ENCODE measurements around the gene LYZL6.

Gene LYZL6

DNA sequence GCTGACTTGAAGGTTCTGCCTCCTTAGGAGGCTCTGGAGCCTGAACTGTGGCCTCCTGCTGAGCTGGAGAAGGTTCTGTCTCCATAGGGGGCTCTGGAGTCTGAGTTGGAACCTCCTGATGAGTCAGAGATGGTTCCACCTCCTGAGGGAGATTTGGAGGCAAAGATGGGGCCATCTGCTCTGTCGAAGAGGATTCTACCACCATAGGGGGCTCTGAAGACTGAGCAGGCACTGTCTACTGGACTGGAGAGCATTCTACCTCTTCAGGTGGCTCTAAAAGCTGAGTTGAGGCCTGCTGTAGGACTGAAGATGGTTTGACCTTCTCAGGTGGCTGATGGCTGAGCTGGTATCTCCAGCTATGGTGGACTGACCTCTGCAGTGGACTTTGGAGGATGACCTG, 29.2 kb downstream of the LYZL6 start:
- Histone ChIP-seq H3K4me2 (ENCODE audit: low read length) (no peak overlapping the region), H3K9me3 (ENCODE audit: control insufficient read depth, insufficient read depth, low read length) (no peaks in the 10 kb centered on the region), H3K79me2 (ENCODE audit: control insufficient read depth, low read length) (no peaks in the 10 kb centered on the region), H4K20me1 (ENCODE audit: control insufficient read depth, insufficient read depth, low read depth, low read length) (no peaks in the 10 kb centered on the region), H3K27ac (ENCODE audit: low read depth, low read length) (no peak overlapping the region), H3K9me2 (replicated peaks; ENCODE audit: control insufficient read depth, low read length) (no peaks in the 10 kb centered on the region), H3K27me3 (ENCODE audit: control insufficient read depth, low read length) (no peaks in the 10 kb centered on the region), H3K36me3 (ENCODE audit: control insufficient read depth, low read length) (no peaks in the 10 kb centered on the region), H3K4me1 (ENCODE audit: control insufficient read depth, low read length) (no peaks in the 10 kb centered on the region), H3F3A (ENCODE audit: control insufficient read depth, insufficient read depth) (no peaks in the 10 kb centered on the region), H3K4me3 (ENCODE audit: low read length) (no peak overlapping the region)
- TF ChIP-seq, protein P1, sequence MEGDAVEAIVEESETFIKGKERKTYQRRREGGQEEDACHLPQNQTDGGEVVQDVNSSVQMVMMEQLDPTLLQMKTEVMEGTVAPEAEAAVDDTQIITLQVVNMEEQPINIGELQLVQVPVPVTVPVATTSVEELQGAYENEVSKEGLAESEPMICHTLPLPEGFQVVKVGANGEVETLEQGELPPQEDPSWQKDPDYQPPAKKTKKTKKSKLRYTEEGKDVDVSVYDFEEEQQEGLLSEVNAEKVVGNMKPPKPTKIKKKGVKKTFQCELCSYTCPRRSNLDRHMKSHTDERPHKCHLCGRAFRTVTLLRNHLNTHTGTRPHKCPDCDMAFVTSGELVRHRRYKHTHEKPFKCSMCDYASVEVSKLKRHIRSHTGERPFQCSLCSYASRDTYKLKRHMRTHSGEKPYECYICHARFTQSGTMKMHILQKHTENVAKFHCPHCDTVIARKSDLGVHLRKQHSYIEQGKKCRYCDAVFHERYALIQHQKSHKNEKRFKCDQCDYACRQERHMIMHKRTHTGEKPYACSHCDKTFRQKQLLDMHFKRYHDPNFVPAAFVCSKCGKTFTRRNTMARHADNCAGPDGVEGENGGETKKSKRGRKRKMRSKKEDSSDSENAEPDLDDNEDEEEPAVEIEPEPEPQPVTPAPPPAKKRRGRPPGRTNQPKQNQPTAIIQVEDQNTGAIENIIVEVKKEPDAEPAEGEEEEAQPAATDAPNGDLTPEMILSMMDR (IDR thresholded peaks at IDR 0.05; ENCODE audit: low read depth, low read length, poor library complexity, severe bottlenecking) = no peak
- TF ChIP-seq EZH2phosphoT487 (IDR thresholded peaks at IDR 0.05; ENCODE audit: borderline replicate concordance, low read length) = no peak

DNA sequence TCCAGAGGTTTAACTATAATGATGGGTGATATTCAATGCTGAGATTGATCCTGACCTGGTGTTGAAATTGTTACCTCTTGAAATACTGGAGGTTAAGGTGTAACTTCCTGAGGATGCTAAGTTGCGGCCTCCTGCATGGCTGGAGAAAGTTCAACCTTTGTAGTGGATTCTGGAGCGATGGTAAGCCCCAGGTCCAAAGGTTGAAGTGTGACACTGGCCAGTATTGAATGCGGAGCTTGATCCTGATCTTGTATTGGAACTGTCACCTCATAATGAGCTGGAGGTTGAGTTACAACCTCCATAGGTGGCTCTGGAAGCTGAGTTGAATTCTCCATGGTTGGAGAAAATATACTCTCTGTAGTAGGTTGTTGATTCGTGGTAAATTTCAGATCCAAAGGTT, 29.9 kb downstream of the LYZL6 start:
- H3K4me2 ChIP-seq (ENCODE audit: low read length) = no peak overlapping the region
- H3K27me3 ChIP-seq (ENCODE audit: control insufficient read depth, low read length) = 0 out of 2 replicates have a peak, but pooled peaks cover 2% of the 10 kb centered on the region
- H3F3A ChIP-seq (ENCODE audit: control insufficient read depth, insufficient read depth) = no peaks in the 10 kb centered on the region
- no peaks in the 10 kb centered on the region for H4K20me1 ChIP-seq (ENCODE audit: control insufficient read depth, insufficient read depth, low read depth, low read length)
- H3K36me3 ChIP-seq (ENCODE audit: control insufficient read depth, low read length) = no peaks in the 10 kb centered on the region
- H3K9me3 ChIP-seq (ENCODE audit: control insufficient read depth, insufficient read depth, low read length) = no peaks in the 10 kb centered on the region
- H3K4me3 ChIP-seq (ENCODE audit: low read length) = no peak overlapping the region
- no peak for TF ChIP-seq EZH2phosphoT487 (IDR thresholded peaks at IDR 0.05; ENCODE audit: borderline replicate concordance, low read length)
- TF ChIP-seq, protein P1 (IDR thresholded peaks at IDR 0.05; ENCODE audit: low read depth, low read length, poor library complexity, severe bottlenecking) = no peak
- H3K4me1 ChIP-seq (ENCODE audit: control insufficient read depth, low read length) = no peaks in the 10 kb centered on the region
- H3K79me2 ChIP-seq (ENCODE audit: control insufficient read depth, low read length) = no peaks in the 10 kb centered on the region
- H3K27ac ChIP-seq (ENCODE audit: low read depth, low read length) = no peak overlapping the region
- no peaks in the 10 kb centered on the region for H3K9me2 ChIP-seq (replicated peaks; ENCODE audit: control insufficient read depth, low read length)

DNA sequence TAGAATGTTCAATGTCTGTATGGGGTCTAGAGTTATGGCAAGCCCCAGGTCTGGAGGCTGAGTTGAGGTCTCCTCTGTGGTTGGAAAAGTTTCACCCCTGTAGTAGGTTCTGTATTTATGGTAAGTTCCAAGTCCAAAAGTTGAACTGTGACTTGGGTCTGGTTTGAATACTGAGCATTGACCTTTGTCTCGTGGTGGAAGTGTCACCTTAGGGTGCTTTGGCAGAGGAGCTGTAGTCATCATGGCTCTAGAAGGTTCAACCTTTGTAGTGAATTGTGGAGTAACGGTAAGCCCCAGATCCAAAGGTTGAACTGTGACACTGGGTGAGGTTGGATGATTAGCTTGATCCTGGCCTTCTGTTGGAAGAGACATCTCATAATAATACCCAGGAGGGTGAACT, 30.6 kb downstream of the LYZL6 start:
- H3K4me3 ChIP-seq (ENCODE audit: low read length) = no peak overlapping the region
- H3K4me1 ChIP-seq (ENCODE audit: control insufficient read depth, low read length) = no peaks in the 10 kb centered on the region
- TF ChIP-seq EZH2phosphoT487 (IDR thresholded peaks at IDR 0.05; ENCODE audit: borderline replicate concordance, low read length) = no peak
- TF ChIP-seq, protein P1 (IDR thresholded peaks at IDR 0.05; ENCODE audit: low read depth, low read length, poor library complexity, severe bottlenecking) = no peak
- H3K27me3 ChIP-seq (ENCODE audit: control insufficient read depth, low read length) = 0 out of 2 replicates have a peak, but pooled peaks cover 2% of the 10 kb centered on the region
- no peaks in the 10 kb centered on the region for H3F3A ChIP-seq (ENCODE audit: control insufficient read depth, insufficient read depth)
- no peak overlapping the region for H3K27ac ChIP-seq (ENCODE audit: low read depth, low read length)
- no peaks in the 10 kb centered on the region for H3K9me3 ChIP-seq (ENCODE audit: control insufficient read depth, insufficient read depth, low read length)
- no peaks in the 10 kb centered on the region for H3K36me3 ChIP-seq (ENCODE audit: control insufficient read depth, low read length)
- H3K4me2 ChIP-seq (ENCODE audit: low read length) = no peak overlapping the region
- H3K79me2 ChIP-seq (ENCODE audit: control insufficient read depth, low read length) = no peaks in the 10 kb centered on the region
- H3K9me2 ChIP-seq (replicated peaks; ENCODE audit: control insufficient read depth, low read length) = no peaks in the 10 kb centered on the region
- H4K20me1 ChIP-seq (ENCODE audit: control insufficient read depth, insufficient read depth, low read depth, low read length) = no peaks in the 10 kb centered on the region

Measured in DOHH2 (cell line).